Esophagus squamous epithelium (tissue), 5 donors: ENCODE measurements around the gene CHST11. TPM values are rescaled to one million over a fixed set of nuclear protein-coding genes. Genes with fewer than 3 reads are reported as not detected.

Source experiments
- DNase-seq: peaks from one replicate; lab custom pipeline; 2025; lab: John Stamatoyannopoulos, UW
- H3K27ac ChIP-seq, 4 donors: fragments of 200-600 bp; sonication (generic); one replicate each; pipeline ENCODE4 v1.5.1; 2016 to 2019; ENCODE audit warnings: mild to moderate bottlenecking in 1 of 4
- H3K27me3 ChIP-seq, 4 donors: fragments of 200-600 bp; sonication (generic); 1 replicate in 3 of 4; 2 replicates in 1 of 4; pipeline versions ENCODE4 v1.5.1 to v1.6.0; 2017 to 2021; ENCODE audit warnings: antibody characterized with exemption in 1 of 4
- H3K36me3 ChIP-seq, 3 donors: fragments of 200-600 bp; sonication (generic); one replicate each; pipeline ENCODE4 v1.5.1; 2016 to 2019
- H3K4me1 ChIP-seq, 3 donors: fragments of 200-600 bp; sonication (generic); one replicate each; pipeline ENCODE4 v1.5.1; 2017 to 2019
- H3K4me3 ChIP-seq, 4 donors: fragments of 200-600 bp; sonication (generic); 1 replicate in 3 of 4; 2 replicates in 1 of 4; pipeline ENCODE4 v1.5.1; 2016 to 2019; ENCODE audit warnings: mild to moderate bottlenecking in 2 of 4, moderate library complexity in 1 of 4
- H3K9me3 ChIP-seq, 3 donors: fragments of 200-600 bp; sonication (generic); one replicate each; pipeline ENCODE4 v1.5.1; 2016 to 2019
- CTCF ChIP-seq, 6 experiments: fragments of 450-650 bp in 4 of 6; fragments of 200-600 bp in 2 of 6; sonication (generic) in 2 of 6; IDR thresholded peaks; one replicate each; pipeline ENCODE4 v1.5.1; 2016 to 2019; ENCODE audit warnings: antibody characterized with exemption in 6 of 6, mild to moderate bottlenecking in 4 of 6, moderate library complexity in 4 of 6
- POLR2A ChIP-seq, 4 donors: fragments of 450-650 bp; IDR thresholded peaks; one replicate each; pipeline ENCODE4 v1.6.1; 2017; ENCODE audit warnings: antibody characterized with exemption in 4 of 4, mild to moderate bottlenecking in 4 of 4, moderate library complexity in 3 of 4
- WGBS, 2 donors: methylation state at CpG; one replicate each; pipeline ENCODE4 v1.1.5; 2018; 5-methylcytosine and 5-hydroxymethylcytosine counted together
- intact Hi-C: fragments of 100-400 bp; cut with DNase I; formaldehyde crosslinking; loops from one replicate; pipeline ENCODE4 v1.15.0; 2022
- total RNA-seq, 4 donors: library from RNA; depleted of rRNA; stranded (reverse); fragments of >200 nt; gene quantifications; one replicate each; pipeline ENCODE4 v1.1.0, GENCODE V29; 2016
- donor health status: DM: yes; HTN: yes; CAD: no.

CHST11 gene
- total RNA-seq, 4 donors from 2014 or later: 6.3 to 12.6 (median 10.3) TPM

GRCh38 chr12:104734541-104735095 is 277.9 kb downstream of the CHST11 start:
- Histone ChIP-seq H3K36me3 (no peaks in the 10 kb centered on the region), H3K27me3 (no peaks in the 10 kb centered on the region), H3K4me3 (no peak overlapping the region), H3K9me3 (no peaks in the 10 kb centered on the region), H3K4me1 (peaks cover 12 to 48% (median 25%) of the 10 kb centered on the region in 3 donors), H3K27ac (no peak overlapping the region)
- intact Hi-C loops: no loop called here
- DNase-seq: no peak
- TF ChIP-seq CTCF (IDR thresholded peaks at IDR 0.05): no peak
- TF ChIP-seq POLR2A (IDR thresholded peaks at IDR 0.05): no peak
- 62 to 63% methylated on average over 6 of the region's 6 CpGs for WGBS, 2 donors

- Histone ChIP-seq H3K4me3 (no peak overlapping the region), H3K36me3 (no peaks in the 10 kb centered on the region), H3K4me1 (peaks cover 12 to 55% (median 25%) of the 10 kb centered on the region in 3 donors), H3K9me3 (no peaks in the 10 kb centered on the region), H3K27ac (no peak overlapping the region), H3K27me3 (no peaks in the 10 kb centered on the region)
- intact Hi-C loops: no loop called here
- DNase-seq: no peak
- WGBS, 2 donors: 79 to 86% methylated on average over 1 to 2 of the region's 5 CpGs
- TF ChIP-seq CTCF (IDR thresholded peaks at IDR 0.05) (no peak), POLR2A (IDR thresholded peaks at IDR 0.05) (no peak)
These were observed 279.1 kb downstream of the CHST11 start for GRCh38 chr12:104735801-104736200.

GRCh38 chr12:104736307-104736706 is 279.6 kb downstream of the CHST11 start:
- Histone ChIP-seq H3K27me3 (no peaks in the 10 kb centered on the region), H3K4me1 (peaks cover 12 to 55% (median 27%) of the 10 kb centered on the region in 3 donors), H3K36me3 (no peaks in the 10 kb centered on the region), H3K9me3 (no peaks in the 10 kb centered on the region), H3K27ac (no peak overlapping the region), H3K4me3 (no peak overlapping the region)
- TF ChIP-seq POLR2A (IDR thresholded peaks at IDR 0.05): no peak
- no peak for TF ChIP-seq CTCF (IDR thresholded peaks at IDR 0.05)
- WGBS, 2 donors: 59 to 76% methylated on average over 3 to 6 of the region's 6 CpGs
- intact Hi-C loops: no loop called here
- no peak for DNase-seq

GRCh38 chr12:104737113-104737512 is 280.4 kb downstream of the CHST11 start:
- H3K36me3 ChIP-seq: no peaks in the 10 kb centered on the region
- peaks cover 12 to 57% (median 27%) of the 10 kb centered on the region in 3 donors for H3K4me1 ChIP-seq
- no peak for DNase-seq
- no peaks in the 10 kb centered on the region for H3K9me3 ChIP-seq
- no peak overlapping the region for H3K4me3 ChIP-seq
- no peak overlapping the region for H3K27ac ChIP-seq
- 70 to 75% methylated on average over 7 of the region's 7 CpGs for WGBS, 2 donors
- intact Hi-C loops: no loop called here
- H3K27me3 ChIP-seq: no peaks in the 10 kb centered on the region
- TF ChIP-seq POLR2A (IDR thresholded peaks at IDR 0.05): no peak
- no peak for TF ChIP-seq CTCF (IDR thresholded peaks at IDR 0.05)

- peak overlapping the region in 2 of 4 donors; percentile 31 to 41 for H3K27ac ChIP-seq
- H3K9me3 ChIP-seq: no peaks in the 10 kb centered on the region
- no peak overlapping the region for H3K4me3 ChIP-seq
- no peaks in the 10 kb centered on the region for H3K36me3 ChIP-seq
- 83 to 84% methylated on average over 13 of the region's 13 CpGs for WGBS, 2 donors
- peaks cover 12 to 64% (median 32%) of the 10 kb centered on the region in 3 donors for H3K4me1 ChIP-seq
- no peak for DNase-seq
- TF ChIP-seq POLR2A (IDR thresholded peaks at IDR 0.05): no peak
- TF ChIP-seq CTCF (IDR thresholded peaks at IDR 0.05): no peak
- no peaks in the 10 kb centered on the region for H3K27me3 ChIP-seq
- intact Hi-C loops: no loop called here
These were observed 281.1 kb downstream of the CHST11 start for GRCh38 chr12:104737791-104738301.
